Activated naive CD4-positive, alpha-beta T cell treated with anti-CD3 and anti-CD28 coated beads, Interleukin-2, amount 10 ng/mL, durations not matched to agents 7 days and 5 days (primary cell): Measurements from ENCODE around the gene JAML.

Experiments used
- CTCF ChIA-PET: fragments of 350-600 bp; sonication (Branson Sonifier 250); formaldehyde crosslinking; loops from one replicate; lab custom pipeline; 2021; ENCODE audit warnings: antibody characterized with exemption; lab: Charles Lee
- DNase-seq: peaks from one replicate; pipeline ENCODE4 v3.0.0-alpha.2; 2020
- H3K27ac Mint-ChIP-seq: one replicate; pipeline ENCODE4 v1.8.0; 2021; ENCODE audit warnings: mild to moderate bottlenecking, moderate library complexity, mixed read lengths
- H3K27me3 Mint-ChIP-seq: one replicate; pipeline ENCODE4 v1.8.0; 2021; ENCODE audit warnings: mild to moderate bottlenecking, mixed read lengths
- H3K36me3 Mint-ChIP-seq: one replicate; pipeline ENCODE4 v1.8.0; 2021; ENCODE audit warnings: mixed read lengths
- H3K4me1 Mint-ChIP-seq: one replicate; pipeline ENCODE4 v1.8.0; 2021; ENCODE audit warnings: mixed read lengths
- H3K4me3 Mint-ChIP-seq: one replicate; pipeline ENCODE4 v1.8.0; 2021; ENCODE audit warnings: mild to moderate bottlenecking, moderate library complexity, mixed read lengths
- H3K9me3 Mint-ChIP-seq: one replicate; pipeline ENCODE4 v1.8.0; 2021; ENCODE audit warnings: mixed read lengths

JAML gene

GRCh38 chr11:118170882-118171268, 53.9 kb downstream of the JAML start:
- H3K27me3 Mint-ChIP-seq, result peaks cover 78% of the 10 kb centered on the region
- H3K27ac Mint-ChIP-seq, result no peak overlapping the region
- no peak for DNase-seq
- no peaks in the 10 kb centered on the region for H3K9me3 Mint-ChIP-seq
- CTCF ChIA-PET, result interaction anchor here (0.7 to 6.7 kb wide), 30 partner anchors 10 to 744 kb away, joined by 3 to 96 read pairs (median 5); partner anchors contain the start of genes MPZL2 and SCN4B
- no peak overlapping the region for H3K4me3 Mint-ChIP-seq
- no peaks in the 10 kb centered on the region for H3K36me3 Mint-ChIP-seq
- no peaks in the 10 kb centered on the region for H3K4me1 Mint-ChIP-seq

GRCh38 chr11:118170231-118170630, 54.6 kb downstream of the JAML start:
- CTCF ChIA-PET, result interaction anchor here (0.7 to 6.7 kb wide), 13 partner anchors 10 to 126 kb away, joined by 3 to 96 read pairs (median 14); partner anchors contain the start of gene MPZL2
- Mint-ChIP-seq H3K9me3 (no peaks in the 10 kb centered on the region), H3K27me3 (peaks cover 78% of the 10 kb centered on the region), H3K27ac (no peak overlapping the region), H3K4me3 (no peak overlapping the region), H3K4me1 (no peaks in the 10 kb centered on the region), H3K36me3 (no peaks in the 10 kb centered on the region)
- DNase-seq, result no peak

- DNase-seq, result no peak
- H3K4me3 Mint-ChIP-seq, result no peak overlapping the region
- no peak overlapping the region for H3K27ac Mint-ChIP-seq
- H3K27me3 Mint-ChIP-seq, result peaks cover 76% of the 10 kb centered on the region
- H3K9me3 Mint-ChIP-seq, result no peaks in the 10 kb centered on the region
- H3K36me3 Mint-ChIP-seq, result no peaks in the 10 kb centered on the region
- H3K4me1 Mint-ChIP-seq, result no peaks in the 10 kb centered on the region
- CTCF ChIA-PET, result interaction anchor here (1.3 to 6.7 kb wide), 6 partner anchors 8 to 94 kb away, joined by 4 to 96 read pairs (median 28); partner anchors contain the start of gene MPZL2
Observed at GRCh38 chr11:118169300-118170140, 55.3 kb downstream of the JAML start.

GRCh38 chr11:118168751-118169150, 56.1 kb downstream of the JAML start:
- no peaks in the 10 kb centered on the region for H3K9me3 Mint-ChIP-seq
- DNase-seq, result no peak
- no peaks in the 10 kb centered on the region for H3K36me3 Mint-ChIP-seq
- H3K27me3 Mint-ChIP-seq, result peaks cover 80% of the 10 kb centered on the region
- H3K4me3 Mint-ChIP-seq, result no peak overlapping the region
- H3K27ac Mint-ChIP-seq, result no peak overlapping the region
- CTCF ChIA-PET, result interaction anchor here (1.0 to 6.7 kb wide), 3 partner anchors 9 to 25 kb away, joined by 3 to 96 read pairs (median 4); no protein-coding TSS in a partner anchor
- H3K4me1 Mint-ChIP-seq, result no peaks in the 10 kb centered on the region

- H3K36me3 Mint-ChIP-seq, result no peaks in the 10 kb centered on the region
- peaks cover 85% of the 10 kb centered on the region for H3K27me3 Mint-ChIP-seq
- no peak overlapping the region for H3K4me3 Mint-ChIP-seq
- H3K27ac Mint-ChIP-seq, result no peak overlapping the region
- H3K4me1 Mint-ChIP-seq, result no peaks in the 10 kb centered on the region
- DNase-seq, result no peak
- no peaks in the 10 kb centered on the region for H3K9me3 Mint-ChIP-seq
- CTCF ChIA-PET, result interaction anchor here (1.0 to 6.7 kb wide), 2 partner anchors 17 to 24 kb away, joined by 3 to 96 read pairs; no protein-coding TSS in a partner anchor
Observed at GRCh38 chr11:118168316-118168715, 56.5 kb downstream of the JAML start.

- no peak for DNase-seq
- no peak overlapping the region for H3K27ac Mint-ChIP-seq
- H3K9me3 Mint-ChIP-seq, result no peaks in the 10 kb centered on the region
- no peak overlapping the region for H3K4me3 Mint-ChIP-seq
- CTCF ChIA-PET, result interaction anchor here (1.0 to 6.7 kb wide), 3 partner anchors 12 to 24 kb away, joined by 3 to 96 read pairs (median 3); no protein-coding TSS in a partner anchor
- no peaks in the 10 kb centered on the region for H3K36me3 Mint-ChIP-seq
- peaks cover 87% of the 10 kb centered on the region for H3K27me3 Mint-ChIP-seq
- no peaks in the 10 kb centered on the region for H3K4me1 Mint-ChIP-seq
Observed at GRCh38 chr11:118167906-118168305, 56.9 kb downstream of the JAML start.

- H3K4me3 Mint-ChIP-seq, result no peak overlapping the region
- peaks cover 87% of the 10 kb centered on the region for H3K27me3 Mint-ChIP-seq
- H3K9me3 Mint-ChIP-seq, result no peaks in the 10 kb centered on the region
- no peak overlapping the region for H3K27ac Mint-ChIP-seq
- H3K36me3 Mint-ChIP-seq, result no peaks in the 10 kb centered on the region
- CTCF ChIA-PET, result interaction anchor here (1.1 to 6.7 kb wide), 2 partner anchors 12 to 23 kb away, joined by 3 to 96 read pairs; no protein-coding TSS in a partner anchor
- H3K4me1 Mint-ChIP-seq, result no peaks in the 10 kb centered on the region
- no peak for DNase-seq
Observed at GRCh38 chr11:118167253-118167652, 57.6 kb downstream of the JAML start.

- H3K9me3 Mint-ChIP-seq, result no peaks in the 10 kb centered on the region
- H3K36me3 Mint-ChIP-seq, result no peaks in the 10 kb centered on the region
- CTCF ChIA-PET, result interaction anchor here (6.7 kb wide), 1 partner anchor 22 kb away, joined by 96 read pairs; no protein-coding TSS in a partner anchor
- no peak overlapping the region for H3K27ac Mint-ChIP-seq
- no peak overlapping the region for H3K4me3 Mint-ChIP-seq
- H3K4me1 Mint-ChIP-seq, result no peaks in the 10 kb centered on the region
- no peak for DNase-seq
- H3K27me3 Mint-ChIP-seq, result peaks cover 89% of the 10 kb centered on the region
Observed at GRCh38 chr11:118166641-118167040, 58.2 kb downstream of the JAML start.

GRCh38 chr11:118164885-118165284, 59.9 kb downstream of the JAML start:
- Mint-ChIP-seq H3K9me3 (no peaks in the 10 kb centered on the region), H3K27ac (no peak overlapping the region), H3K4me3 (no peak overlapping the region), H3K36me3 (no peaks in the 10 kb centered on the region), H3K4me1 (no peaks in the 10 kb centered on the region), H3K27me3 (peaks cover 91% of the 10 kb centered on the region)
- DNase-seq, result no peak
- CTCF ChIA-PET, result no interaction called here

- DNase-seq, result no peak
- CTCF ChIA-PET, result interaction anchor here (1.7 kb wide), 1 partner anchor 9 kb away, joined by 6 read pairs; no protein-coding TSS in a partner anchor
- H3K27me3 Mint-ChIP-seq, result peaks cover 92% of the 10 kb centered on the region
- no peak overlapping the region for H3K27ac Mint-ChIP-seq
- no peaks in the 10 kb centered on the region for H3K9me3 Mint-ChIP-seq
- no peaks in the 10 kb centered on the region for H3K4me1 Mint-ChIP-seq
- H3K4me3 Mint-ChIP-seq, result no peak overlapping the region
- H3K36me3 Mint-ChIP-seq, result no peaks in the 10 kb centered on the region
Observed at GRCh38 chr11:118163494-118163893, 61.3 kb downstream of the JAML start.

GRCh38 chr11:118162846-118163245, 62.0 kb downstream of the JAML start:
- H3K27ac Mint-ChIP-seq, result no peak overlapping the region
- no peak for DNase-seq
- H3K36me3 Mint-ChIP-seq, result no peaks in the 10 kb centered on the region
- CTCF ChIA-PET, result interaction anchor here (1.7 kb wide), 1 partner anchor 9 kb away, joined by 6 read pairs; no protein-coding TSS in a partner anchor
- peaks cover 92% of the 10 kb centered on the region for H3K27me3 Mint-ChIP-seq
- H3K4me3 Mint-ChIP-seq, result no peak overlapping the region
- no peaks in the 10 kb centered on the region for H3K4me1 Mint-ChIP-seq
- H3K9me3 Mint-ChIP-seq, result no peaks in the 10 kb centered on the region

GRCh38 chr11:118161786-118162185, 63.0 kb downstream of the JAML start:
- H3K27me3 Mint-ChIP-seq, result peaks cover 96% of the 10 kb centered on the region
- no peak overlapping the region for H3K4me3 Mint-ChIP-seq
- no peaks in the 10 kb centered on the region for H3K36me3 Mint-ChIP-seq
- peaks cover 4% of the 10 kb centered on the region for H3K4me1 Mint-ChIP-seq
- CTCF ChIA-PET, result interaction anchor here (3.7 kb wide), 1 partner anchor 9 kb away, joined by 26 read pairs; no protein-coding TSS in a partner anchor
- H3K9me3 Mint-ChIP-seq, result no peaks in the 10 kb centered on the region
- no peak for DNase-seq
- no peak overlapping the region for H3K27ac Mint-ChIP-seq

- no peak overlapping the region for H3K4me3 Mint-ChIP-seq
- no peaks in the 10 kb centered on the region for H3K9me3 Mint-ChIP-seq
- CTCF ChIA-PET, result interaction anchor here (2.0 to 3.7 kb wide), 2 partner anchors 12 to 14 kb away, joined by 10 to 37 read pairs; no protein-coding TSS in a partner anchor
Observed at GRCh38 chr11:118157186-118157895, 67.5 kb downstream of the JAML start.

More at GRCh38 chr11:118157186-118157895, 67.5 kb downstream of the JAML start:
- Mint-ChIP-seq H3K4me1 (peaks cover 15% of the 10 kb centered on the region), H3K27me3 (peaks cover 100% of the 10 kb centered on the region), H3K36me3 (no peaks in the 10 kb centered on the region), H3K27ac (no peak overlapping the region)
- DNase-seq, result no peak
